Cardiac septum (tissue), 1 donor: Measurements from ENCODE around the gene BET1L. TPM values are rescaled to one million over a fixed set of nuclear protein-coding genes. Genes with fewer than 3 reads are reported as not detected.
"Not testable (repeated sequence)": the region's sequence is repeated elsewhere in the genome, so short reads cannot be mapped to it uniquely, and the experiment has no call there.

Source experiments
- DNase-seq: peaks from one replicate; pipeline ENCODE4 v3.0.0-alpha.2; 2020; ENCODE audit warnings: low spot score
- intact Hi-C: fragments of 100-400 bp; cut with DNase I; formaldehyde crosslinking; loops from one replicate; pipeline ENCODE4 v1.14.0; 2022
- long read RNA-seq: library from polyadenylated mRNA; unstranded; transcript quantifications from one replicate; pipeline ENCODE4 v2.0.0, GENCODE V29; 2021
- total RNA-seq: library from RNA; stranded (reverse); fragmentation: NEBNext Ultra II Directional; extraction: Animal tissue kit (Norgen Biotek cat#: 25700); gene quantifications from one replicate; pipeline ENCODE4 v1.2.1, GENCODE V29; 2021
- donor health status: DM: no; HTN: no; CAD: no.

The BET1L gene
- total RNA-seq = 24.9 TPM
- long read RNA-seq, transcript BET1L-203 (4 exons, 2,819 nt) = major isoform, 15 of 39 reads
- long read RNA-seq, partial matches to known transcripts = 2 of 39 reads
- long read RNA-seq, other reads (novel, unspliced or antisense) = 21 of 39 reads

DNA sequence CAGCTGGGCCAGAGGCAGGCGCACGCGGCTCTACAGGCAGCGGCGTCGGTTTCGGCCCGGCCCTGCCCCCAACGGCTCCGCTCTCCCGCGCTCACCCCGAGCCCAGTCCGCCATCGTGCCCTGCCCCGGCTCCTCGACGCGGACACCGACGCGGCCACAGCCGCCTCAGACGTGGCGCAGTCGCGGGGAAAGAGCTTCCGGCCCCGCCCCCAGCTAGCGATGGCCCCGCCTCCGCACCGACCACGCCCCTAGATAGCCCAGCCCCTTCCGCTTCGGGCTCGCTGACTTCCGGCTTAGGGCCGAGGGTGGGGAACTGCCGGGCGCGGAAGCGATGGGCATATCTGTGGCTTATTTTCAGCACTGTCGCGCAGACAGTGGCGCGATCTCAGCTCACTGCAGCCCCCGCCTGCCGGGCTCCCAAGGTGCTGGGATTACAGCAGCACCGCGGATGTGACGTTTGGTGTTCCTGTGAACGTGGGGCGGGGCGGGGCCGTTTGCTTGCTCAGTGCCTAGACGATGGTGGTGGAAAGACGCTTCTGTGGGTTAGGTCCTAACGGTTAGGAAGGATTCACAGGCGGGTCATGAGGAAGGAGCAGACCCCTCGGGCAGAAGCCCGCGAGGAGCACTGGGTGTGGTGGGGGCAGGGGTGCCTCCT, at the start of gene BET1L, which contains the start of gene RIC8A:
Gene BET1L, minus strand, starts transcription at position 192 of the 655 bp plus-strand sequence. Its CDS starts 78 bp downstream, at position 114.
Gene RIC8A, plus strand, starts transcription at position 501 of the 655 bp plus-strand sequence. CDS start 1,147 bp downstream, outside the sequence.
- DNase-seq = peak; percentile 98
- intact Hi-C loops = loop anchor here (5.0 kb wide), 1 partner anchor 150 kb away; no protein-coding TSS in a partner anchor

DNA sequence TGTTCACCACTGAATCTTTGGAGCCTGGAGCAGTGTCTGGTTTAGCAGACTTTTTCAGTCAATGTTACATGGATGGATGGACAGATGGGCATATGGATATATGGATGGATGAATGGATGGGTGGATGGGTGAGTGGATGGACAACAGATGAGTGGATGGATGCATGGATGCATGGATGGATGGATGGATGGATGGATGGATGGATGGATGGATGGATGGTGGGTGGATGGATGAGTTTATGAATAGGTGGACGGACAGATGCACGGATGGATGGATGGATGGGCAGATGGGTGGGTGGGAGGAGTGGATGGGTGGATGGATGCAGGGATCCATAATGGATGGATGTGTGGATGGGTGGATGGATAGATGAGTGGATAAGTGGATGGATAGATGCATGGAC, 48.6 kb upstream of the BET1L start:
- intact Hi-C loops = no loop called here
- DNase-seq = no peak

GRCh38 chr11:255176-255575, 48.0 kb upstream of the BET1L start:
- intact Hi-C loops = no loop called here
- no peak for DNase-seq

- no peak for DNase-seq
- intact Hi-C loops = no loop called here
These were observed 46.7 kb upstream of the BET1L start for GRCh38 chr11:253886-254270.

- DNase-seq = no peak
- intact Hi-C loops = no loop called here
These were observed 46.1 kb upstream of the BET1L start for GRCh38 chr11:253160-253885.

DNA sequence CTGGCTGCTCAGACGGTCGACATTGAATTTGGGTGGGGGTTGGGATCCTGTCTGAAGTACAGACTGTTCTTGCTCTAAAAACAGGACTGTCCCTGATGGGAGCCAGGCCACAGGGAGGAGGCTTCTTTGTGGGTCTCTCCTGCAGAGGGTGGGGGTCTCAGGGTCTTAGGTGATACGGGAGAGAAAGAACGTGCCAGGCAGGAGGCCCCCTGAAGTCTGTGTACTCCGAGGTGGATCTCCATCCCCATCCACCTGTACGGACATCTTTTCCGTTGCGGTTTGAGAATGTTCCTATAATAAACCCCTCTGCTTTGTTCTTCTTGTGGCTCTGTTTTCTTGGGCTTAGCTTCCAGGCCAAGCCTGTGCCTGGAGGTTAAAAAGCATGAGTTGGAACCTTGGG, 45.5 kb upstream of the BET1L start:
- DNase-seq = no peak
- intact Hi-C loops = no loop called here

- no peak for DNase-seq
- intact Hi-C loops = no loop called here
These were observed 44.4 kb upstream of the BET1L start for GRCh38 chr11:251550-251949.

DNA sequence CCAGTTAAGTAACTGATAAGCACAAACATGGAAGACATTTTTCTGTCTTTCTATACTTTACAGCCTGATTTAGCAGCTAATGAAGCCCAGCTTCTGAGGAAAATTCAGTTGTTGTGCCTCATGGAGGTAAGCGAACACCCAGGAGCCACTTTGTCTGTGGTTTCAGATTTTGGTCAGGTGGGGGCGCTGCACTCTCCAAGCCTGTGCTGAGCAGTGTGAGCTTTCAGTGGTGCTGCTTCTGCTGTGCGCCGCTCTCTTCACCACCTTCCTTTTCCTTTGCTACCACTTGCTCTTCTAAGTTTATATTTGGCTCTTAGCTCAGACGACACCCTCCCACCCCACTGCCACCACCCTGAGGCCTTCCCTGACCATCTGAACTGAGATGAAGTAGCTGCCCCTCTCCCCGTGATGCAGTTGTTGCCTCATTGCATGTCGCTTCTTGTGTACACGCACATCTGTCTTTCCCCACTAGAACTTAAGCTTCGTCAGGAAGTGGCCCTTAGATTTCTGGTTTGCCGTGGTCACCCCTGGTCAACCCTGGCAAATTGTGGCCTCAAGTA, 43.6 kb upstream of the BET1L start:
- DNase-seq = peak; percentile 85
- intact Hi-C loops = no loop called here

GRCh38 chr11:250274-250673, 43.1 kb upstream of the BET1L start:
- intact Hi-C loops = no loop called here
- no peak for DNase-seq

DNA sequence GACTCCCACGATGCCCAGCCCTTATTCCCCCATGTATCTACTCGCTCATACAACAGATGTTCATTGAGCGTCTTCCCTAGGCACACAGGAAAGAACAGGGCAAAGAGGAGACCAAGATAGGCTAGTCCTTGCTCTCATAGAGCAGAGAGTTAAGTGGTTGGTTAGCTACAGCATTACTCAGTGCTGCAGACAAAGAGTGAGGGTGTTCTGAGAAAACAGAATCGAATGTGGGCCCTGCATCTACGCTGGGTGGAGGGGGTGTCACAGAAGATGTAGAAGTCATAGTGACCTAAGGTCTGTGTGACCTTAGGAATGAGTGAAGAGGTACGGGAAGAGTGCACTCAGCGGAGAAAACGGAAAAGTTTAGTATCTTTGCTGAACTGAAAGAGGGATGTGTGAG, 41.9 kb upstream of the BET1L start:
- intact Hi-C loops = no loop called here
- DNase-seq = no peak

- intact Hi-C loops = no loop called here
- no peak for DNase-seq
These were observed 37.2 kb upstream of the BET1L start for GRCh38 chr11:244376-244775.

DNA sequence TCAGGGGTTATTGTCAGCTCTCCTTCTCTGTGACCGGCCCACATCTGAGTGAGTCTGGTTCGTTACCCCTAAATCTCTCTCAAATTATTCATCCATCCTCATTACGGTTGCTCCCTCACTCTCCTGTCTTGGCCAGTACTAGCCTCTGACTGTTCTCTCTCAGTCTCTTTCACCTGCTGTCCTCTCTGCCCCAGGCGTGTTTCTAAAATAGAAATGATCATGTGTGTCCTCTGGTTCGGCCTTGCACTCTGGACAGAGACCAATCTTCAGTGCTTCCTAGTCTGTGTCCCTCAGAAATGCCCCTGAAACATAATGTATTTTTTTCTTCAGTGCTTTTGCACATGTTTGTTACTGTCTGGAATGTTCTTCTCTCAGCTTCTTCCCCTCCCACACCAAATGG, 34.4 kb upstream of the BET1L start:
- intact Hi-C loops = no loop called here
- DNase-seq = no peak

GRCh38 chr11:240315-240714, 33.1 kb upstream of the BET1L start:
- intact Hi-C loops = no loop called here
- DNase-seq = no peak

- intact Hi-C loops = loop anchor here (10.0 kb wide), 1 partner anchor 266 kb away; the partner anchor contains the start of gene RNH1
- not testable (repeated sequence) for DNase-seq
These were observed 31.1 kb upstream of the BET1L start for GRCh38 chr11:238346-238745.

DNA sequence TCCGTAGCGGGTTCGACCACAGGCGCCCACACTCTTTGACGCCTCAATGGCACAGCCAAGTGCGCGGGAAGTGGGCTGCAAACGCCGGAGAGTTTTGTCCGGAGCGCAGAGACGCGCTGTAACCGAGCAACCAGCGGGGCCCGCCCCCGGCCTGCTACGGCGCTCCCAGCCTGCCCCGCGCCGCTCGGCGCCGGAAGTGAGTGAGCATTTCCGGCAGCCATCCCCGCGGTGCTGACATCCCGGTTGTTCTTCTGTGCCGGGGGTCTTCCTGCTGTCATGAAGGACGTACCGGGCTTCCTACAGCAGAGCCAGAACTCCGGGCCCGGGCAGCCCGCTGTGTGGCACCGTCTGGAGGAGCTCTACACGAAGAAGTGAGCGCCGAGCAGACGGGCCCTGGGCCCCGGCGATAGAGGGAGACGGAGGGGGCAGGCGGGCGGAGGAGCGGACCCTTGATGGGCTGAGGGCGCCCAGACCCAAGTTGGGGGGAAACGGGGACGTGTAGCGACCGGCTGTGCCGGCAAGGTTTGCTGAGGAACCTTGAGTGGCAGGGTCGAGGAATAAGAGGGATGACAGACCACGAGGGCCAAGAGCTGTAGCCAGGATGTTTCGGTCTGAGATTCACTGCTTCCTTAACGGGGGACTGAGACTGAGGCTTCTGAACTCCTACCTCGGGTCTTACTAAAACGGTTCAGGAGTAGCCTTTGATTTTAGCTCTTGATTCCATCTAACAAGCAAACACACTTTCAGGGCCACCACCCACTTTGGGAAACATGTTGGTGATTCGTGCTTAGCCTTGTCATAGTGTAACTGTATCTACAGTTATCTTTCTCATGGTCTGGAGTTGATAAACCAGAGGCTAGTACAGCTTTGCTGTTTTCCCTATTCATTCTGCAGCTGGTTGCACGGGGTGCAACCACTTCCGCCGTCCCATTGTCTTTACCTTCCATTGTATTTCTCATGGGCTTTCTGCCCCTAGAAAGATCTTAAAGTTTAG, 29.9 kb upstream of the BET1L start, which contains the start of gene PSMD13:
Gene PSMD13, plus strand, starts transcription at position 203 of the 994 bp plus-strand sequence. Its CDS starts 74 bp downstream, at position 277.
- intact Hi-C loops = loop anchor here (1.0 to 10.0 kb wide), 2 partner anchors 29 to 268 kb away; partner anchors contain the start of gene RNH1
- peak; percentile 96 for DNase-seq

DNA sequence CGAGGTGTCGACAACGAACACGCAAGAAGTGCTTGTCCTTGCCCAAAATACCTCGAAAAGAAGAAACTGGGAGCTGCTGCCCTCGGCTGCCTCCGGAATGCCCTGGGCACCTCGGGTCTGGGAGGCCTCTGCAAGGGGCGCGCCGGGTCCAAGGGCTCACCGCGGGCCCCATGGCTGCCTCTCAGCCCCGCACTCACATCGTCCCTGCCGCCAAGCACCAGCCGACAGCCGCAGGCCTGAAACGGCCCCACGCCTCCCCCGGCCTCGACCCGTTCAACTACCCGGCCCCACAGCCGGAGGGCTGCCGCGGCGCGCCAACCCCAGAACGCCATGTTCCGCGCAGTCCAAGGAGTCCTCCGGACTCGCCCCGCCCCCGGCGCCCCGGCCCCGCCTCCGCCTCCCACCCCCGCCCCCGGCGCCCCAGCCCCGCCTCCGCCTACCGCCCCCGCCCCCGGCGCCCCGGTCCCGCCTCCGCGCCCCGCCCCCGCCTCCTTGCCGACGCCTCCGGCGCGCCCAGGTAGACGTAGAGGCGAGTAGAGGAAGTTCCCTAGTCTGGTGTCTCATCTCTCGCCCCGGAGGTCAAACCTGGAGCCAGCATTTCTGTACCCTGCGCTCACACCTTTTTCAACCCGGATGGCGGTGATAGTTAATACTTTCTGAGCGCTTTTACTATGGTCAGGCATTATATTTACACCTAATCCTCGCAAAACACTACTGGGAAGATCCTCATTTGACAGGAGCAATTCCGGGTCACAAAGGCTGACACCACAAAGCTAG, 29.0 kb upstream of the BET1L start, which contains the start of gene SIRT3:
Gene SIRT3, minus strand, starts transcription at position 346 of the 777 bp plus-strand sequence. Its CDS starts 14 bp downstream, at position 332.
- peak; percentile 95 for DNase-seq
- intact Hi-C loops = loop anchor here (1.0 to 10.0 kb wide), 2 partner anchors 28 to 269 kb away; partner anchors contain the start of gene RNH1

DNA sequence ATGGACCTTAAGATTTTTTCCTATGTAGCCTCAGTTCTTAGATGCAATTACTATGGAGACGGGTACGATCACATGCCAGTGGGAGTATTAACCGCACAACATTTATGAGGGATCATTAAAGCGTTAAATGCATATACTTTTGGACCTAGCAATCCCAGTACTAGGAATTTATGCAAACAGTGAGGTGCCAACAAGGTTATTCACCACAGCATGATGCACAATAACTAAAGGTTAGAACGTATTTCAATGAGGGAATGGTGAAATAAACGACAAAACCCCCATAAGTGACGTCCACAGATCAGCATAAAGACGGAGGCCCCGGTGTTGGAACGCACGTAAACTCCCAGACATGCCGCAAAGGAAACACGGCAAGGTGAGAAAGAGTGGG, 28.4 kb upstream of the BET1L start:
- DNase-seq = no peak
- intact Hi-C loops = loop anchor here (10.0 kb wide), 1 partner anchor 269 kb away; the partner anchor contains the start of gene RNH1

DNA sequence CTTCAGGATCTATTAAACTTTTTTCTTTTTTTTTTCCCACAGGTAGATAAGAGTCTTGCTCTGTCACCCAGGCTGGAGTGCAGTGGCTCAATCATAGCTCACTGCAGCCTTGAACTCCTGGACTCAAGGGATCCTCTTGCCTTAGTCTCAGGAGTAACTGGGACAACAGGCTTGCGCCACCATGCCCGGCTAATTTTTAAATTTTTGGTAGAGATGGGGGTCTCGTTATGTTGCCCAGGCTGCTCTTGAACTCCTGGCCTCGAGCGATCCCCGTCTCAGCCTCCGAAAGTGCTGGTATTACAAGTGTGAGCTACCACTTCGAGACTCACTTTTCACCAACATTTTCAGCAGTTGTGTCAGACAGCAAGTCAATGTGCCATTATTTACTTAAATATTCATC, 28.0 kb upstream of the BET1L start:
- intact Hi-C loops = loop anchor here (10.0 kb wide), 1 partner anchor 270 kb away; the partner anchor contains the start of gene RNH1
- DNase-seq = no peak
